ENCODE results near the gene ASAP3.

- TF ChIP-seq POLR2A (IDR thresholded peaks at IDR 0.05): no peak
- TF ChIP-seq, protein P1, sequence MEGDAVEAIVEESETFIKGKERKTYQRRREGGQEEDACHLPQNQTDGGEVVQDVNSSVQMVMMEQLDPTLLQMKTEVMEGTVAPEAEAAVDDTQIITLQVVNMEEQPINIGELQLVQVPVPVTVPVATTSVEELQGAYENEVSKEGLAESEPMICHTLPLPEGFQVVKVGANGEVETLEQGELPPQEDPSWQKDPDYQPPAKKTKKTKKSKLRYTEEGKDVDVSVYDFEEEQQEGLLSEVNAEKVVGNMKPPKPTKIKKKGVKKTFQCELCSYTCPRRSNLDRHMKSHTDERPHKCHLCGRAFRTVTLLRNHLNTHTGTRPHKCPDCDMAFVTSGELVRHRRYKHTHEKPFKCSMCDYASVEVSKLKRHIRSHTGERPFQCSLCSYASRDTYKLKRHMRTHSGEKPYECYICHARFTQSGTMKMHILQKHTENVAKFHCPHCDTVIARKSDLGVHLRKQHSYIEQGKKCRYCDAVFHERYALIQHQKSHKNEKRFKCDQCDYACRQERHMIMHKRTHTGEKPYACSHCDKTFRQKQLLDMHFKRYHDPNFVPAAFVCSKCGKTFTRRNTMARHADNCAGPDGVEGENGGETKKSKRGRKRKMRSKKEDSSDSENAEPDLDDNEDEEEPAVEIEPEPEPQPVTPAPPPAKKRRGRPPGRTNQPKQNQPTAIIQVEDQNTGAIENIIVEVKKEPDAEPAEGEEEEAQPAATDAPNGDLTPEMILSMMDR (IDR thresholded peaks at IDR 0.05): no peak
Observed at GRCh38 chr1:23431431-23431830, 52.5 kb downstream of the ASAP3 start.
